OCI-LY3 (cell line): ENCODE results near the gene TTC39B.

Experiments
- H2AFZ ChIP-seq: fragments of 200-600, 300-600 bp; shearing (Covaris generic); 2 replicates; pipeline ENCODE4 v1.6.0; 2014; ENCODE audit warnings: antibody characterized with exemption, low read depth, low read length
- H3K27ac ChIP-seq: fragments of 200-600, 300-600 bp; sonication (generic); 2 replicates; pipeline ENCODE4 v1.5.1; 2014; ENCODE audit warnings: mild to moderate bottlenecking, low read length, moderate library complexity, mixed read lengths
- H3K27me3 ChIP-seq: fragments of 200-600, 300-600 bp; sonication (generic); 2 replicates; pipeline ENCODE4 v1.6.1; 2014; ENCODE audit warnings: low read depth, low read length, mixed read lengths
- H3K36me3 ChIP-seq: fragments of 200-600, 300-600 bp; sonication (generic); replicated peaks from 2 replicates; pipeline ENCODE3; 2014; ENCODE audit warnings: low read depth, low read length, mixed read lengths
- H3K4me1 ChIP-seq: fragments of 300-600, 200-600 bp; sonication (generic); 2 replicates; pipeline ENCODE4 v1.6.1; 2014; ENCODE audit warnings: low read length, mixed read lengths
- H3K4me2 ChIP-seq: fragments of 200-600, 300-600 bp; sonication (generic); 2 replicates; pipeline ENCODE4 v1.6.1; 2014; ENCODE audit warnings: low read length, mixed read lengths
- H3K4me3 ChIP-seq: fragments of 300-600, 200-600 bp; sonication (generic); 2 replicates; pipeline ENCODE4 v1.5.1; 2014; ENCODE audit warnings: antibody characterized with exemption, mild to moderate bottlenecking, low read length, moderate library complexity
- H3K79me2 ChIP-seq: fragments of 300-600, 200-600 bp; shearing (Covaris generic); 2 replicates; pipeline ENCODE4 v1.6.1; 2014; ENCODE audit warnings: mild to moderate bottlenecking, low read length, mixed read lengths
- H3K9ac ChIP-seq: fragments of 300-600, 200-600 bp; shearing (Covaris generic); 2 replicates; pipeline ENCODE4 v1.6.0; 2014; ENCODE audit warnings: mild to moderate bottlenecking, low read length, moderate library complexity
- H3K9me3 ChIP-seq: fragments of 200-600, 300-600 bp; shearing (Covaris generic); 2 replicates; pipeline ENCODE4 v1.6.1; 2014; ENCODE audit warnings: low read length, mixed read lengths; ENCODE audit not compliant: insufficient read depth
- H4K20me1 ChIP-seq: fragments of 200-600, 300-600 bp; sonication (generic); 2 replicates; pipeline ENCODE4 v1.6.1; 2016; ENCODE audit warnings: low read length, mixed read lengths; ENCODE audit not compliant: insufficient read depth
- CTCF ChIP-seq: fragments of 200-600, 300-600 bp; sonication (generic); IDR thresholded peaks from 2 replicates; pipeline ENCODE4 v1.5.1; 2014; ENCODE audit warnings: antibody characterized with exemption, low read length, low read depth
- EZH2phosphoT487 ChIP-seq: fragments of 200-600 bp; shearing (Covaris generic); IDR thresholded peaks from 2 replicates; pipeline ENCODE4 v1.6.1; 2018; ENCODE audit warnings: antibody characterized with exemption, mixed run types, low read depth

Gene TTC39B

GRCh38 chr9:15191378-15191777 lies 115.6 kb downstream of the TTC39B start:
- Histone ChIP-seq H3K79me2 (no peaks in the 10 kb centered on the region), H3K9ac (no peak overlapping the region), H4K20me1 (no peaks in the 10 kb centered on the region), H3K27ac (no peak overlapping the region), H3K4me1 (no peaks in the 10 kb centered on the region), H3K4me3 (no peak overlapping the region), H2AFZ (no peak overlapping the region), H3K9me3 (no peaks in the 10 kb centered on the region), H3K4me2 (no peak overlapping the region), H3K36me3 (no peaks in the 10 kb centered on the region), H3K27me3 (no peaks in the 10 kb centered on the region)
- TF ChIP-seq CTCF (no peak), EZH2phosphoT487 (no peak)

DNA sequence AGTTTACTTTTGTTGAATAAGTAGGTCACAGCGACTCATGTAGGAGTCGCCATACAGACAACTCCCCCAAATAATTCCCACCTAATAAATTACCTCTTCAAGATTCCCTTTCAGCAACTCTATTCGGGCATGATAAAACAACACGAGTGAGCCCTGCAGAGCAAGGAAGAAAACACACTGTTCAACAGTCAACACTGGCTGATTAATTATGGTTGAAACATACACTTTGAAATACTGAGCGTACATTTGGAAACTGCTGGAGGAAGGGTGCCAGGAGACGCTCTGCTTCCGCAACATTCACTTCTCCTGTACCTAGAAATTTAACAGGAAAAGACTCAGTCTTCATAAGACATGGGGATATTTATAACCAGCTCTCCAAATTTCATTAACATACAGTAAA lies 117.5 kb downstream of the TTC39B start:
- H3K79me2 ChIP-seq: no peaks in the 10 kb centered on the region
- no peaks in the 10 kb centered on the region for H3K9me3 ChIP-seq
- TF ChIP-seq CTCF: no peak
- no peak for TF ChIP-seq EZH2phosphoT487
- H3K36me3 ChIP-seq: no peaks in the 10 kb centered on the region
- H4K20me1 ChIP-seq: no peaks in the 10 kb centered on the region
- no peak overlapping the region for H3K4me3 ChIP-seq
- no peak overlapping the region for H3K4me2 ChIP-seq
- peaks cover 7% of the 10 kb centered on the region; the same call in 1 of the 2 replicates for H3K27me3 ChIP-seq
- no peak overlapping the region for H3K27ac ChIP-seq
- no peaks in the 10 kb centered on the region for H3K4me1 ChIP-seq
- no peak overlapping the region for H2AFZ ChIP-seq
- no peak overlapping the region for H3K9ac ChIP-seq

DNA sequence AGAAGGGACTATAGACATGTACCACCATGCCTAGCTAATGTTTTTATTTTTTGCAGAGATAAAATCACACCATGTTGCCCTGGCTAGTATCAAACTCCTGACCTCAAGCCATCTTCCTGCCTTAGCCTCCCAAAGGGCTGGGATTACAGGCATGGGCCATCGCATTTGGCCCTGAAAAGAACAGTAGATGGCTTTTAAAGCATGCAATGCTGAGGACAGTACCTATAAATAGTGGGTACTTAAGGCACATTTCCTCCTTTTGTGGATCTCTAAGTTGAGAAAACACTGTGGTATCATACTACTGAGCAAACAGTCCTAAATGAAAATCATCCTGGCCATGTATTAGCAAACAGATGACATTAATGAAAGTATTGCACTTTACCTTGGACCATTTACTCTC lies 119.4 kb downstream of the TTC39B start:
- TF ChIP-seq EZH2phosphoT487: no peak
- no peak for TF ChIP-seq CTCF
- no peak overlapping the region for H3K9ac ChIP-seq
- H3K27me3 ChIP-seq: peaks cover 7% of the 10 kb centered on the region; the same call in 1 of the 2 replicates
- no peak overlapping the region for H3K27ac ChIP-seq
- H4K20me1 ChIP-seq: no peaks in the 10 kb centered on the region
- no peak overlapping the region for H3K4me2 ChIP-seq
- H2AFZ ChIP-seq: no peak overlapping the region
- no peaks in the 10 kb centered on the region for H3K36me3 ChIP-seq
- H3K79me2 ChIP-seq: no peaks in the 10 kb centered on the region
- H3K9me3 ChIP-seq: no peaks in the 10 kb centered on the region
- no peaks in the 10 kb centered on the region for H3K4me1 ChIP-seq
- H3K4me3 ChIP-seq: no peak overlapping the region

GRCh38 chr9:15182730-15183129 lies 124.3 kb downstream of the TTC39B start:
- no peaks in the 10 kb centered on the region for H3K79me2 ChIP-seq
- no peaks in the 10 kb centered on the region for H3K36me3 ChIP-seq
- no peak overlapping the region for H3K4me2 ChIP-seq
- peaks cover 9% of the 10 kb centered on the region; the same call in 1 of the 2 replicates for H3K4me1 ChIP-seq
- no peak overlapping the region for H3K9ac ChIP-seq
- TF ChIP-seq EZH2phosphoT487 (no peak), CTCF (no peak)
- H4K20me1 ChIP-seq: no peaks in the 10 kb centered on the region
- peaks cover 12% of the 10 kb centered on the region for H3K27me3 ChIP-seq
- no peaks in the 10 kb centered on the region for H3K9me3 ChIP-seq
- H3K27ac ChIP-seq: no peak overlapping the region
- no peak overlapping the region for H3K4me3 ChIP-seq
- H2AFZ ChIP-seq: no peak overlapping the region
